ENCODE results near the gene GRAMD4. TPM values are rescaled to one million over a fixed set of nuclear protein-coding genes. Genes with fewer than 3 reads are reported as not detected.
"Not testable (repeated sequence)": the region's sequence is repeated elsewhere in the genome, so short reads cannot be mapped to it uniquely, and the experiment has no call there.

GRAMD4 gene
- total RNA-seq, 2 donors from 2014 or later, result 58.5 to 95.4 TPM

- ATAC-seq (no peak), DNase-seq (no peak)
- intact Hi-C loops (cut with DNase I), result no loop called here
Observed at GRCh38 chr22:46628756-46629155, 8.6 kb downstream of the GRAMD4 start.

- no peak for ATAC-seq
- no peak for DNase-seq
- intact Hi-C loops (cut with DNase I), result no loop called here
Observed at GRCh38 chr22:46629291-46629690, 9.1 kb downstream of the GRAMD4 start.

- intact Hi-C loops (cut with DNase I), result no loop called here
- DNase-seq, result no peak
- ATAC-seq, result no peak
Observed at GRCh38 chr22:46631113-46631512, 10.9 kb downstream of the GRAMD4 start.

GRCh38 chr22:46632646-46633249 lies 12.6 kb downstream of the GRAMD4 start:
- DNase-seq (no peak), ATAC-seq (no peak)
- intact Hi-C loops (cut with DNase I), result no loop called here

GRCh38 chr22:46633334-46633890 lies 13.2 kb downstream of the GRAMD4 start:
- ATAC-seq (no peak), DNase-seq (no peak)
- intact Hi-C loops (cut with DNase I), result no loop called here

GRCh38 chr22:46634011-46634699 lies 14.0 kb downstream of the GRAMD4 start:
- DNase-seq, result no peak
- no peak for ATAC-seq
- intact Hi-C loops (cut with DNase I), result no loop called here

- intact Hi-C loops (cut with DNase I); ATAC-seq: not testable (repeated sequence)
- peak; percentile 67 for DNase-seq
Observed at GRCh38 chr22:46634973-46635685, 14.9 kb downstream of the GRAMD4 start.

GRCh38 chr22:46635756-46636155 lies 15.6 kb downstream of the GRAMD4 start:
- intact Hi-C loops (cut with DNase I), result no loop called here

GRCh38 chr22:46636221-46637002 lies 16.2 kb downstream of the GRAMD4 start:
- intact Hi-C loops (cut with DNase I), result no loop called here
- peak; percentile 5 to 13 for ATAC-seq
- DNase-seq, result no peak

More at GRCh38 chr22:46635756-46636155, 15.6 kb downstream of the GRAMD4 start:
- ATAC-seq, result no peak
- no peak for DNase-seq

GRCh38 chr22:46637711-46638600 lies 17.8 kb downstream of the GRAMD4 start:
- DNase-seq, result no peak
- ATAC-seq, result no peak
- intact Hi-C loops (cut with DNase I), result no loop called here

- intact Hi-C loops (cut with DNase I), result no loop called here
- ATAC-seq, result peak in 1 of 2 donors; percentile 15
Observed at GRCh38 chr22:46638601-46639431, 18.6 kb downstream of the GRAMD4 start.

GRCh38 chr22:46639843-46640242 lies 19.7 kb downstream of the GRAMD4 start:
- no peak for DNase-seq
- ATAC-seq, result no peak
- intact Hi-C loops (cut with DNase I), result no loop called here

More at GRCh38 chr22:46638601-46639431, 18.6 kb downstream of the GRAMD4 start:
- DNase-seq, result no peak

- no peak for DNase-seq
- intact Hi-C loops (cut with DNase I), result no loop called here
- ATAC-seq, result no peak
Observed at GRCh38 chr22:46640293-46641055, 20.3 kb downstream of the GRAMD4 start.

GRCh38 chr22:46641811-46642266 lies 21.7 kb downstream of the GRAMD4 start:
- ATAC-seq, result no peak
- intact Hi-C loops (cut with DNase I), result no loop called here

GRCh38 chr22:46642840-46643480 lies 22.8 kb downstream of the GRAMD4 start:
- ATAC-seq; intact Hi-C loops (cut with DNase I); DNase-seq: not testable (repeated sequence)

More at GRCh38 chr22:46641811-46642266, 21.7 kb downstream of the GRAMD4 start:
- no peak for DNase-seq
